HepG2 (cell line): ENCODE results near the gene CHRNG. TPM values are rescaled to one million over a fixed set of nuclear protein-coding genes. Genes with fewer than 3 reads are reported as not detected.

ENCODE experiments used
- ATF1 ChIP-seq: IDR thresholded peaks from 2 replicates; pipeline ENCODE4 v1.6.1; 2016; ENCODE audit warnings: mild to moderate bottlenecking, control low read depth
- ZBTB20 ChIP-seq: sonication (generic); formaldehyde crosslinking; IDR thresholded peaks from 2 replicates; pipeline ENCODE4 v1.8.1; 2023; ENCODE audit warnings: missing genetic modification reagents, low read depth, mild to moderate bottlenecking, borderline replicate concordance
- ZFP1 ChIP-seq: IDR thresholded peaks from 2 replicates; pipeline ENCODE4 v1.6.1; 2016
- ZNF598 ChIP-seq: sonication (generic); formaldehyde crosslinking; IDR thresholded peaks from 2 replicates; pipeline ENCODE4 v1.5.1; 2020; ENCODE audit warnings: mild to moderate bottlenecking, missing genetic modification reagents, borderline replicate concordance
- polyA plus RNA-seq, 8 experiments: library from polyadenylated mRNA; depleted of rRNA in 3 of 8; stranded (reverse) in 7 of 8; unstranded in 1 of 8; fragments of >200 nt; fragmentation: Illumina TruSeq in 4 of 8; extraction: Trizol in 4 of 8; gene quantifications; 2 replicates each; pipeline versions ENCODE4 v1.2.1 to v1.2.3, GENCODE V29; 2011 to 2016; ENCODE audit warnings: low read depth in 4 of 8, missing spikeins in 1 of 8, mixed read lengths in 1 of 8; ENCODE audit not compliant: insufficient read depth in 1 of 8
- total RNA-seq, 5 experiments: library from RNA; depleted of rRNA; stranded (reverse); fragments of >200 nt; fragmentation: Illumina TruSeq; extraction: Trizol; gene quantifications; 2 replicates each; pipeline ENCODE4 v1.2.3, GENCODE V29; 2016; ENCODE audit warnings: low read depth in 1 of 5
- TF ChIP-seq, protein P1 (sequence below): sonication (generic); formaldehyde crosslinking; IDR thresholded peaks from 2 replicates; pipeline ENCODE4 v1.4.0; 2020; ENCODE audit warnings: mild to moderate bottlenecking, missing genetic modification reagents
- TF ChIP-seq, protein P2 (sequence below): sonication (generic); formaldehyde crosslinking; conservative IDR thresholded peaks from 2 replicates; pipeline ENCODE4 v1.4.0; 2020; ENCODE audit warnings: mild to moderate bottlenecking, missing genetic modification reagents, moderate library complexity
- TF ChIP-seq, protein P3 (sequence below): sonication (generic); formaldehyde crosslinking; IDR thresholded peaks from 2 replicates; pipeline ENCODE4 v1.4.0; 2020; ENCODE audit warnings: missing genetic modification reagents
- TF ChIP-seq, protein P4 (sequence below): sonication (generic); formaldehyde crosslinking; IDR thresholded peaks from 2 replicates; pipeline ENCODE4 v1.5.1; 2020; ENCODE audit warnings: mild to moderate bottlenecking, missing genetic modification reagents, borderline replicate concordance
- TF ChIP-seq, protein P5 (sequence below): IDR thresholded peaks from 2 replicates; pipeline ENCODE4 v1.6.1; 2016

The CHRNG gene
- total and polyA plus RNA-seq, 2 of the 13 experiments (the other 11 are each of a cell fraction or from before 2014, with no cell fraction given) = not detected

DNA sequence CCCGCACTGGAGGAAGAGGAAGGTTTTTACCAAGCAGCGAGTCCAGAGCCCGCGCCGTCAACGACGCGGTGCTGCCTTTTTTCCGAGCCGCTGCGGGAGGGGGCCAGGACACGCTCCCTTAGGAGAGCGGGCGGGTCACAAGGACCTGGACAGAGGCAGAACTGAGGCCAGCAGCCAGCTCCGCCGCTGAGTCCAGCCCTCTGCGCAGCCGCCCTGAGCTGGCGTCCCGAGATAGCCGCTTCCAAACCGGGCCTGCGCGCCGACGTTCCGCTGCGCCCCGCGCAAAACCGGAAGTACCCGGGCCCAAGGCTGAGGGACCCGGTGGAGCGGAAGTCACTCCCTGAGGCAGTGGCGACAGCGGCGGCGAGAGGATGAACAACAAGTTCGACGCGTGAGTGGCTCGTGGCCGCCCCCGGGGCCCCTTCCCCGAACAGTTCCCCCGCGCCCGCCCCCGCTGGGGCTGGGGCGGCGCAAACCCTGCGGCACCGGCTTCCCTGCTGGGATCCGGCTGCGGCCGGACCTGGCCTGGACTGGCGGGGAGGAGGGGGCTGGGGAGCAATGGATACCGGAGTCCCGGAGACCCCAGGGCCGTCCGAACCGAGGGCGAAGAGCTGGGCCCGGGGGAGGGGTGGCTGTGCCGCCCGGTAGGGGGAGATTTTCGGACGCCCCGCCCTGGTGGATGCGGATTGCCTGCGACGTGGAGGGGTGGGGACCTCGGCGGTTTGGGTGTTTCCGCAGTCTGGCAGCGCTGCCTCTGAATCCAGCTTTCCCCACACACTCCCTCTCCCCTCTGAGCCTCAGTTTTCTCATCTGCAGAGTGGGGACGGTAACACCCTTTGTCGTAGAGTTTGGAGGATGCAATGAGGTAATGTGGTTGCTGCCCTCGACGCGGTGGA, 11.1 kb downstream of the CHRNG start, which contains the start of the genes EIF4E2 and TIGD1 (continued):
- TF ChIP-seq, protein P1, sequence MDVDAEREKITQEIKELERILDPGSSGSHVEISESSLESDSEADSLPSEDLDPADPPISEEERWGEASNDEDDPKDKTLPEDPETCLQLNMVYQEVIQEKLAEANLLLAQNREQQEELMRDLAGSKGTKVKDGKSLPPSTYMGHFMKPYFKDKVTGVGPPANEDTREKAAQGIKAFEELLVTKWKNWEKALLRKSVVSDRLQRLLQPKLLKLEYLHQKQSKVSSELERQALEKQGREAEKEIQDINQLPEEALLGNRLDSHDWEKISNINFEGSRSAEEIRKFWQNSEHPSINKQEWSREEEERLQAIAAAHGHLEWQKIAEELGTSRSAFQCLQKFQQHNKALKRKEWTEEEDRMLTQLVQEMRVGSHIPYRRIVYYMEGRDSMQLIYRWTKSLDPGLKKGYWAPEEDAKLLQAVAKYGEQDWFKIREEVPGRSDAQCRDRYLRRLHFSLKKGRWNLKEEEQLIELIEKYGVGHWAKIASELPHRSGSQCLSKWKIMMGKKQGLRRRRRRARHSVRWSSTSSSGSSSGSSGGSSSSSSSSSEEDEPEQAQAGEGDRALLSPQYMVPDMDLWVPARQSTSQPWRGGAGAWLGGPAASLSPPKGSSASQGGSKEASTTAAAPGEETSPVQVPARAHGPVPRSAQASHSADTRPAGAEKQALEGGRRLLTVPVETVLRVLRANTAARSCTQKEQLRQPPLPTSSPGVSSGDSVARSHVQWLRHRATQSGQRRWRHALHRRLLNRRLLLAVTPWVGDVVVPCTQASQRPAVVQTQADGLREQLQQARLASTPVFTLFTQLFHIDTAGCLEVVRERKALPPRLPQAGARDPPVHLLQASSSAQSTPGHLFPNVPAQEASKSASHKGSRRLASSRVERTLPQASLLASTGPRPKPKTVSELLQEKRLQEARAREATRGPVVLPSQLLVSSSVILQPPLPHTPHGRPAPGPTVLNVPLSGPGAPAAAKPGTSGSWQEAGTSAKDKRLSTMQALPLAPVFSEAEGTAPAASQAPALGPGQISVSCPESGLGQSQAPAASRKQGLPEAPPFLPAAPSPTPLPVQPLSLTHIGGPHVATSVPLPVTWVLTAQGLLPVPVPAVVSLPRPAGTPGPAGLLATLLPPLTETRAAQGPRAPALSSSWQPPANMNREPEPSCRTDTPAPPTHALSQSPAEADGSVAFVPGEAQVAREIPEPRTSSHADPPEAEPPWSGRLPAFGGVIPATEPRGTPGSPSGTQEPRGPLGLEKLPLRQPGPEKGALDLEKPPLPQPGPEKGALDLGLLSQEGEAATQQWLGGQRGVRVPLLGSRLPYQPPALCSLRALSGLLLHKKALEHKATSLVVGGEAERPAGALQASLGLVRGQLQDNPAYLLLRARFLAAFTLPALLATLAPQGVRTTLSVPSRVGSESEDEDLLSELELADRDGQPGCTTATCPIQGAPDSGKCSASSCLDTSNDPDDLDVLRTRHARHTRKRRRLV (CRISPR knock-in tag) = peak; percentile 95; the same call in 1 of the 2 replicates
- TF ChIP-seq ZNF598 (CRISPR knock-in tag) (peak; percentile 98), ZFP1 (peak; percentile 93; the same call in 1 of the 2 replicates), ATF1 (CRISPR knock-in tag) (peak; percentile 78; the same call in 1 of the 2 replicates), ZBTB20 (peak; percentile 91)
- TF ChIP-seq, protein P2, sequence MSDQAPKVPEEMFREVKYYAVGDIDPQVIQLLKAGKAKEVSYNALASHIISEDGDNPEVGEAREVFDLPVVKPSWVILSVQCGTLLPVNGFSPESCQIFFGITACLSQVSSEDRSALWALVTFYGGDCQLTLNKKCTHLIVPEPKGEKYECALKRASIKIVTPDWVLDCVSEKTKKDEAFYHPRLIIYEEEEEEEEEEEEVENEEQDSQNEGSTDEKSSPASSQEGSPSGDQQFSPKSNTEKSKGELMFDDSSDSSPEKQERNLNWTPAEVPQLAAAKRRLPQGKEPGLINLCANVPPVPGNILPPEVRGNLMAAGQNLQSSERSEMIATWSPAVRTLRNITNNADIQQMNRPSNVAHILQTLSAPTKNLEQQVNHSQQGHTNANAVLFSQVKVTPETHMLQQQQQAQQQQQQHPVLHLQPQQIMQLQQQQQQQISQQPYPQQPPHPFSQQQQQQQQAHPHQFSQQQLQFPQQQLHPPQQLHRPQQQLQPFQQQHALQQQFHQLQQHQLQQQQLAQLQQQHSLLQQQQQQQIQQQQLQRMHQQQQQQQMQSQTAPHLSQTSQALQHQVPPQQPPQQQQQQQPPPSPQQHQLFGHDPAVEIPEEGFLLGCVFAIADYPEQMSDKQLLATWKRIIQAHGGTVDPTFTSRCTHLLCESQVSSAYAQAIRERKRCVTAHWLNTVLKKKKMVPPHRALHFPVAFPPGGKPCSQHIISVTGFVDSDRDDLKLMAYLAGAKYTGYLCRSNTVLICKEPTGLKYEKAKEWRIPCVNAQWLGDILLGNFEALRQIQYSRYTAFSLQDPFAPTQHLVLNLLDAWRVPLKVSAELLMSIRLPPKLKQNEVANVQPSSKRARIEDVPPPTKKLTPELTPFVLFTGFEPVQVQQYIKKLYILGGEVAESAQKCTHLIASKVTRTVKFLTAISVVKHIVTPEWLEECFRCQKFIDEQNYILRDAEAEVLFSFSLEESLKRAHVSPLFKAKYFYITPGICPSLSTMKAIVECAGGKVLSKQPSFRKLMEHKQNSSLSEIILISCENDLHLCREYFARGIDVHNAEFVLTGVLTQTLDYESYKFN = peak; percentile 84
- TF ChIP-seq, protein P3, sequence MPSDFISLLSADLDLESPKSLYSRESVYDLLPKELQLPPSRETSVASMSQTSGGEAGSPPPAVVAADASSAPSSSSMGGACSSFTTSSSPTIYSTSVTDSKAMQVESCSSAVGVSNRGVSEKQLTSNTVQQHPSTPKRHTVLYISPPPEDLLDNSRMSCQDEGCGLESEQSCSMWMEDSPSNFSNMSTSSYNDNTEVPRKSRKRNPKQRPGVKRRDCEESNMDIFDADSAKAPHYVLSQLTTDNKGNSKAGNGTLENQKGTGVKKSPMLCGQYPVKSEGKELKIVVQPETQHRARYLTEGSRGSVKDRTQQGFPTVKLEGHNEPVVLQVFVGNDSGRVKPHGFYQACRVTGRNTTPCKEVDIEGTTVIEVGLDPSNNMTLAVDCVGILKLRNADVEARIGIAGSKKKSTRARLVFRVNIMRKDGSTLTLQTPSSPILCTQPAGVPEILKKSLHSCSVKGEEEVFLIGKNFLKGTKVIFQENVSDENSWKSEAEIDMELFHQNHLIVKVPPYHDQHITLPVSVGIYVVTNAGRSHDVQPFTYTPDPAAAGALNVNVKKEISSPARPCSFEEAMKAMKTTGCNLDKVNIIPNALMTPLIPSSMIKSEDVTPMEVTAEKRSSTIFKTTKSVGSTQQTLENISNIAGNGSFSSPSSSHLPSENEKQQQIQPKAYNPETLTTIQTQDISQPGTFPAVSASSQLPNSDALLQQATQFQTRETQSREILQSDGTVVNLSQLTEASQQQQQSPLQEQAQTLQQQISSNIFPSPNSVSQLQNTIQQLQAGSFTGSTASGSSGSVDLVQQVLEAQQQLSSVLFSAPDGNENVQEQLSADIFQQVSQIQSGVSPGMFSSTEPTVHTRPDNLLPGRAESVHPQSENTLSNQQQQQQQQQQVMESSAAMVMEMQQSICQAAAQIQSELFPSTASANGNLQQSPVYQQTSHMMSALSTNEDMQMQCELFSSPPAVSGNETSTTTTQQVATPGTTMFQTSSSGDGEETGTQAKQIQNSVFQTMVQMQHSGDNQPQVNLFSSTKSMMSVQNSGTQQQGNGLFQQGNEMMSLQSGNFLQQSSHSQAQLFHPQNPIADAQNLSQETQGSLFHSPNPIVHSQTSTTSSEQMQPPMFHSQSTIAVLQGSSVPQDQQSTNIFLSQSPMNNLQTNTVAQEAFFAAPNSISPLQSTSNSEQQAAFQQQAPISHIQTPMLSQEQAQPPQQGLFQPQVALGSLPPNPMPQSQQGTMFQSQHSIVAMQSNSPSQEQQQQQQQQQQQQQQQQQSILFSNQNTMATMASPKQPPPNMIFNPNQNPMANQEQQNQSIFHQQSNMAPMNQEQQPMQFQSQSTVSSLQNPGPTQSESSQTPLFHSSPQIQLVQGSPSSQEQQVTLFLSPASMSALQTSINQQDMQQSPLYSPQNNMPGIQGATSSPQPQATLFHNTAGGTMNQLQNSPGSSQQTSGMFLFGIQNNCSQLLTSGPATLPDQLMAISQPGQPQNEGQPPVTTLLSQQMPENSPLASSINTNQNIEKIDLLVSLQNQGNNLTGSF = peak; percentile 98
- TF ChIP-seq, protein P4, sequence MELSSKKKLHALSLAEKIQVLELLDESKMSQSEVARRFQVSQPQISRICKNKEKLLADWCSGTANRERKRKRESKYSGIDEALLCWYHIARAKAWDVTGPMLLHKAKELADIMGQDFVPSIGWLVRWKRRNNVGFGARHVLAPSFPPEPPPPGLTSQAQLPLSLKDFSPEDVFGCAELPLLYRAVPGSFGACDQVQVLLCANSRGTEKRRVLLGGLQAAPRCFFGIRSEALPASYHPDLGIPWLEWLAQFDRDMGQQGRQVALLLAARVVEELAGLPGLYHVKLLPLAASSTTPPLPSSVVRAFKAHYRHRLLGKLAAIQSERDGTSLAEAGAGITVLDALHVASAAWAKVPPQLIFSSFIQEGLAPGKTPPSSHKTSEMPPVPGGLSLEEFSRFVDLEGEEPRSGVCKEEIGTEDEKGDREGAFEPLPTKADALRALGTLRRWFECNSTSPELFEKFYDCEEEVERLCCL (CRISPR knock-in tag) = peak; percentile 78; the same call in 1 of the 2 replicates
- TF ChIP-seq, protein P5, sequence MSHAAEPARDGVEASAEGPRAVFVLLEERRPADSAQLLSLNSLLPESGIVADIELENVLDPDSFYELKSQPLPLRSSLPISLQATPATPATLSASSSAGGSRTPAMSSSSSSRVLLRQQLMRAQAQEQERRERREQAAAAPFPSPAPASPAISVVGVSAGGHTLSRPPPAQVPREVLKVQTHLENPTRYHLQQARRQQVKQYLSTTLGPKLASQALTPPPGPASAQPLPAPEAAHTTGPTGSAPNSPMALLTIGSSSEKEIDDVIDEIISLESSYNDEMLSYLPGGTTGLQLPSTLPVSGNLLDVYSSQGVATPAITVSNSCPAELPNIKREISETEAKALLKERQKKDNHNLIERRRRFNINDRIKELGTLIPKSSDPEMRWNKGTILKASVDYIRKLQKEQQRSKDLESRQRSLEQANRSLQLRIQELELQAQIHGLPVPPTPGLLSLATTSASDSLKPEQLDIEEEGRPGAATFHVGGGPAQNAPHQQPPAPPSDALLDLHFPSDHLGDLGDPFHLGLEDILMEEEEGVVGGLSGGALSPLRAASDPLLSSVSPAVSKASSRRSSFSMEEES (CRISPR knock-in tag) = peak; percentile 94
